ACC112 (cell line): ENCODE data around the gene SGPP2.

ENCODE experiments used
- H2AFZ ChIP-seq: fragments of 200-600 bp; sonication (generic); one replicate; pipeline ENCODE4 v1.6.0; 2017; ENCODE audit warnings: antibody characterized with exemption, low read length; ENCODE audit not compliant: unreplicated experiment
- H3K27ac ChIP-seq: fragments of 200-600 bp; sonication (generic); 2 replicates; pipeline ENCODE4 v1.5.1; 2014; ENCODE audit warnings: low read depth, mild to moderate bottlenecking, antibody characterized with exemption, low read length, moderate library complexity
- H3K27me3 ChIP-seq: fragments of 200-600 bp; sonication (generic); 2 replicates; pipeline ENCODE4 v1.6.1; 2014; ENCODE audit warnings: mild to moderate bottlenecking, antibody characterized with exemption, low read length, moderate library complexity, mixed read lengths; ENCODE audit not compliant: insufficient read depth
- H3K36me3 ChIP-seq: fragments of 200-600 bp; sonication (generic); 2 replicates; pipeline ENCODE4 v1.6.1; 2016; ENCODE audit warnings: mild to moderate bottlenecking, antibody characterized with exemption, low read length, moderate library complexity, mixed read lengths; ENCODE audit not compliant: insufficient read depth
- H3K4me1 ChIP-seq: fragments of 200-600 bp; sonication (generic); one replicate; pipeline ENCODE4 v1.6.1; 2016; ENCODE audit warnings: low read length, mixed read lengths; ENCODE audit not compliant: insufficient read depth, unreplicated experiment, control insufficient read depth
- H3K4me3 ChIP-seq: fragments of 200-600 bp; sonication (generic); 2 replicates; pipeline ENCODE4 v1.5.1; 2014; ENCODE audit warnings: mild to moderate bottlenecking, low read depth, low read length
- H3K79me2 ChIP-seq: fragments of 200-600 bp; sonication (generic); one replicate; pipeline ENCODE4 v1.6.0; 2016; ENCODE audit warnings: low read length; ENCODE audit not compliant: control insufficient read depth, unreplicated experiment, insufficient read depth

SGPP2 gene

GRCh38 chr2:222604749-222605515 lies 180.6 kb downstream of the SGPP2 start:
- Histone ChIP-seq H3K36me3 (no peaks in the 10 kb centered on the region), H3K79me2 (no peaks in the 10 kb centered on the region)

GRCh38 chr2:222606306-222606705 lies 182.0 kb downstream of the SGPP2 start:
- Histone ChIP-seq H3K4me1 (peaks cover 9% of the 10 kb centered on the region), H3K4me3 (no peak overlapping the region), H2AFZ (no peak overlapping the region), H3K79me2 (no peaks in the 10 kb centered on the region), H3K27ac (no peak overlapping the region), H3K27me3 (no peaks in the 10 kb centered on the region), H3K36me3 (no peaks in the 10 kb centered on the region)

More at GRCh38 chr2:222604749-222605515, 180.6 kb downstream of the SGPP2 start:
- peaks cover 7% of the 10 kb centered on the region for H3K4me1 ChIP-seq
- no peaks in the 10 kb centered on the region for H3K27me3 ChIP-seq
- H3K4me3 ChIP-seq, result no peak overlapping the region
- H3K27ac ChIP-seq, result no peak overlapping the region
- H2AFZ ChIP-seq, result no peak overlapping the region

GRCh38 chr2:222608081-222608480 lies 183.7 kb downstream of the SGPP2 start:
- H3K4me3 ChIP-seq, result no peak overlapping the region
- no peaks in the 10 kb centered on the region for H3K79me2 ChIP-seq
- peaks cover 7% of the 10 kb centered on the region for H3K36me3 ChIP-seq
- peaks cover 9% of the 10 kb centered on the region for H3K4me1 ChIP-seq
- H3K27ac ChIP-seq, result no peak overlapping the region
- H2AFZ ChIP-seq, result no peak overlapping the region
- H3K27me3 ChIP-seq, result no peaks in the 10 kb centered on the region

GRCh38 chr2:222609381-222609780 lies 185.0 kb downstream of the SGPP2 start:
- Histone ChIP-seq H3K27ac (no peak overlapping the region), H3K79me2 (no peaks in the 10 kb centered on the region), H3K36me3 (peaks cover 7% of the 10 kb centered on the region), H3K27me3 (no peaks in the 10 kb centered on the region), H2AFZ (no peak overlapping the region), H3K4me3 (no peak overlapping the region), H3K4me1 (peaks cover 9% of the 10 kb centered on the region)
